Uterus (tissue), 4 donors: Measurements from ENCODE around the gene OST4. TPM values are rescaled to one million over a fixed set of nuclear protein-coding genes. Genes with fewer than 3 reads are reported as not detected.

Experiments
- DNase-seq, 2 donors: peaks; one replicate each; pipeline ENCODE4 v3.0.0-alpha.2; 2019 to 2020
- H3K27ac ChIP-seq, 2 donors: fragments of 200-600 bp; sonication (generic); 1 replicate in 1 of 2; 2 replicates in 1 of 2; pipeline ENCODE4 v1.5.1; 2016 to 2018
- H3K27me3 ChIP-seq, 2 donors: fragments of 200-600 bp; sonication (generic); one replicate each; pipeline ENCODE4 v1.5.1; 2018 to 2019; ENCODE audit warnings: control low read depth in 1 of 2
- H3K36me3 ChIP-seq, 2 donors: fragments of 200-600 bp; sonication (generic); one replicate each; pipeline ENCODE4 v1.5.1; 2019; ENCODE audit warnings: control low read depth in 1 of 2
- H3K4me1 ChIP-seq, 2 donors: fragments of 200-600 bp; sonication (generic); one replicate each; pipeline ENCODE4 v1.5.1; 2018 to 2019; ENCODE audit warnings: control low read depth in 1 of 2
- H3K4me3 ChIP-seq, 2 donors: fragments of 200-600 bp; sonication (generic); 1 replicate in 1 of 2; 2 replicates in 1 of 2; pipeline ENCODE4 v1.5.1; 2018 to 2019; ENCODE audit warnings: mild to moderate bottlenecking in 1 of 2
- H3K9me3 ChIP-seq, 2 donors: fragments of 200-600 bp; sonication (generic); one replicate each; pipeline ENCODE4 v1.5.1; 2019; ENCODE audit warnings: control low read depth in 1 of 2
- POLR2A ChIP-seq, 2 donors: fragments of 450-650 bp; IDR thresholded peaks; one replicate each; pipeline ENCODE4 v1.6.1; 2016; ENCODE audit warnings: antibody characterized with exemption in 2 of 2, mild to moderate bottlenecking in 1 of 2, moderate library complexity in 1 of 2
- intact Hi-C: fragments of 100-400 bp; cut with DNase I; formaldehyde crosslinking; loops from one replicate; pipeline ENCODE4 v1.15.1; 2023; ENCODE audit warnings: low total_unique reads
- total RNA-seq, 4 donors: library from RNA; depleted of rRNA in 3 of 4; stranded (reverse); fragments of >200 nt in 3 of 4; gene quantifications; one replicate each; pipeline versions ENCODE4 v1.1.0 to v1.2.4, GENCODE V29; 2014 to 2023
- TF ChIP-seq, protein P1 (sequence below), 4 experiments: fragments of 200-600 bp in 2 of 4; fragments of 450-650 bp in 2 of 4; sonication (generic) in 2 of 4; IDR thresholded peaks; one replicate each; pipeline ENCODE4 v1.5.1; 2016 to 2019; ENCODE audit warnings: antibody characterized with exemption in 4 of 4, mild to moderate bottlenecking in 2 of 4, moderate library complexity in 1 of 4
- donor health status: DM: yes; HTN: yes; CAD: no.

Gene OST4
- total RNA-seq, 4 donors from 2014 or later, result 76.3 to 387 (median 237) TPM

DNA sequence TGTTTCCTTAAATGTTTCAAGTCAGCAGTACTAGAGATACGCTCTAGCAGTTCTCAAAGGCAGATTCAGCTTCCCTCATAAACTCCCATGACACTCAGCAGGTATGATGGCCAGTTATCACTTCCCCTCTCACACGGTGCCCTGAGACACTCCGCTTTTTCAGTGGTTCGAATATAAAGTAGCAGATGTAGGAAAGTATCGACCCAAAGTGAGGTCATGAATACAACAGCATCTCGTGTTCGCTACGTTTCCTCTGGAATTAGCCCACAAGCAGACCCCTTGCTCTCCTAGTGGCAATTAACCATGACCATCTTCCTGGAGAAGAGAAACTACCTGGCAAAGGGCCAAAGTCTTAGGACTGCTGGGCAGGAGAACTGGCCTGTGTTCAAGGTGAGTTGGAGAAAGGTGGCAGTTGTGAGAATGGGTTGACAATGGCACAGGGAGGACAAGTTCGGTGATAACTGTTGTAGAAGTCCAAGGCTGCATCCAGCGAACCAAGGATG, 29.2 kb downstream of the OST4 start:
- no peaks in the 10 kb centered on the region for H3K4me1 ChIP-seq
- no peak overlapping the region for H3K4me3 ChIP-seq
- no peak for TF ChIP-seq POLR2A (IDR thresholded peaks at IDR 0.05)
- TF ChIP-seq, protein P1, sequence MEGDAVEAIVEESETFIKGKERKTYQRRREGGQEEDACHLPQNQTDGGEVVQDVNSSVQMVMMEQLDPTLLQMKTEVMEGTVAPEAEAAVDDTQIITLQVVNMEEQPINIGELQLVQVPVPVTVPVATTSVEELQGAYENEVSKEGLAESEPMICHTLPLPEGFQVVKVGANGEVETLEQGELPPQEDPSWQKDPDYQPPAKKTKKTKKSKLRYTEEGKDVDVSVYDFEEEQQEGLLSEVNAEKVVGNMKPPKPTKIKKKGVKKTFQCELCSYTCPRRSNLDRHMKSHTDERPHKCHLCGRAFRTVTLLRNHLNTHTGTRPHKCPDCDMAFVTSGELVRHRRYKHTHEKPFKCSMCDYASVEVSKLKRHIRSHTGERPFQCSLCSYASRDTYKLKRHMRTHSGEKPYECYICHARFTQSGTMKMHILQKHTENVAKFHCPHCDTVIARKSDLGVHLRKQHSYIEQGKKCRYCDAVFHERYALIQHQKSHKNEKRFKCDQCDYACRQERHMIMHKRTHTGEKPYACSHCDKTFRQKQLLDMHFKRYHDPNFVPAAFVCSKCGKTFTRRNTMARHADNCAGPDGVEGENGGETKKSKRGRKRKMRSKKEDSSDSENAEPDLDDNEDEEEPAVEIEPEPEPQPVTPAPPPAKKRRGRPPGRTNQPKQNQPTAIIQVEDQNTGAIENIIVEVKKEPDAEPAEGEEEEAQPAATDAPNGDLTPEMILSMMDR (IDR thresholded peaks at IDR 0.05), result no peak
- H3K27me3 ChIP-seq, result no peaks in the 10 kb centered on the region
- no peak for DNase-seq
- H3K27ac ChIP-seq, result peak overlapping the region; percentile 14 to 22
- H3K9me3 ChIP-seq, result no peaks in the 10 kb centered on the region
- H3K36me3 ChIP-seq, result no peaks in the 10 kb centered on the region
- intact Hi-C loops, result no loop called here

DNA sequence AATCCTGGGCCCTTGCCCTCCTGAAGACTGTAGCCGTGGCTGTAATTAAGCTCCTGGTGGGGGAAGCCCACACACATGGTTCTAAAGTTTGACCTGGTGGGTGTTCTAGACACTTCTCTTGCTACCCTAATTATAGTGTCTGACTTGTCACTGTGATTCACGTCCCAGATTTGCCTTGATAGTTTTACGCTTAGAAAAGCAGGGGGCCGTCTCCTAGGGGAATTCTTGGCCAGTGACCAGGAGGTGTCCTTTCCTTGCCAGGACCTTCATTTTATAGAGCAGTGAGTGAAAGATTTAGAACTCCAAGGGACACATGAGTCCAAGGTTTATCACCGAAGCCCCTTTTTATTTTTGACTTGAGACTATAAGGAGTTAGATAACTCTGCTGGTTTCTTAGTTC, 29.7 kb downstream of the OST4 start:
- no peak for TF ChIP-seq POLR2A (IDR thresholded peaks at IDR 0.05)
- TF ChIP-seq, protein P1 (IDR thresholded peaks at IDR 0.05), result no peak
- H3K4me3 ChIP-seq, result no peak overlapping the region
- H3K4me1 ChIP-seq, result no peaks in the 10 kb centered on the region
- H3K9me3 ChIP-seq, result no peaks in the 10 kb centered on the region
- no peaks in the 10 kb centered on the region for H3K27me3 ChIP-seq
- no peaks in the 10 kb centered on the region for H3K36me3 ChIP-seq
- peak overlapping the region; percentile 14 to 22 for H3K27ac ChIP-seq
- intact Hi-C loops, result no loop called here
- DNase-seq, result no peak

DNA sequence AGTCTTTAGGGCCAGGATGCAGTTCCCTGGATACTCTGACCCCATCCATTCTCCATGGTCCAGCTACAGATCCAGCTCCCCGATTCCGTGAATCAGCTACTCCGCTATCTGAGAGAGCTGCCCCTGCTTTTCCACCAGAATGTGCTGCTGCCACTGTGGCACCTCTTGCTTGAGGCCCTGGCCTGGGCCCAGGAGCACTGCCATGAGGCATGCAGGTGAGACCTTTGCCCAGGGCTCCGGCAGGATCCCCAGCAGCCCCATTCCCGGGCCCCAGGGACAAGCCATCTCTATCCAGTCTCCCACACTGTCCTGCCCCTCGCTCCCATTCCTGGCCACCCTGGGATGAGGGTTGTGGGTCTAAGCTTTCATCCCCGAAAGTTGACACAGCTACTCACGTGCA, 31.2 kb downstream of the OST4 start:
- H3K4me1 ChIP-seq, result no peaks in the 10 kb centered on the region
- H3K27me3 ChIP-seq, result no peaks in the 10 kb centered on the region
- DNase-seq, result no peak
- H3K4me3 ChIP-seq, result no peak overlapping the region
- no peak for TF ChIP-seq POLR2A (IDR thresholded peaks at IDR 0.05)
- TF ChIP-seq, protein P1 (IDR thresholded peaks at IDR 0.05), result no peak
- H3K27ac ChIP-seq, result no peak overlapping the region
- H3K36me3 ChIP-seq, result no peaks in the 10 kb centered on the region
- H3K9me3 ChIP-seq, result no peaks in the 10 kb centered on the region
- intact Hi-C loops, result no loop called here

DNA sequence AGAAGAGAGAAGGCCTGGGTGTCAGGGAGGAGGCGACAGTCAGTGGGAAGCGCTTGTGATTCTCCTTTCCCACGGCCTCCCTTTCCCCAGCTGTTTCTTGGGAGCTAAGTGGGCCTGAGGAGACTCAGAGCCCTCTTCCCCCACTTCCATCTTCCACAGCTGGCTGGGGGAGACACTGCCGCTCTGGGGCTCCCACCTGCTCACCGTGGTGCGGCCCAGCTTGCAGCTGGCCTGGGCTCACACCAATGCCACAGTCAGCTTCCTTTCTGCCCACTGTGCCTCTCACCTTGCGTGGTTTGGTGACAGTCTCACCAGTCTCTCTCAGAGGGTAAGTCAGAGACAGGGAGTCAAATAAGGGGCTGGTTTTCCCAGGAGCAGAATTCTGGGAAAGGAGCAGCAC, 31.6 kb downstream of the OST4 start:
- H3K27ac ChIP-seq, result no peak overlapping the region
- no peaks in the 10 kb centered on the region for H3K36me3 ChIP-seq
- H3K9me3 ChIP-seq, result no peaks in the 10 kb centered on the region
- no peak overlapping the region for H3K4me3 ChIP-seq
- no peak for DNase-seq
- intact Hi-C loops, result no loop called here
- peaks cover 0 to under 1% of the 10 kb centered on the region in 2 donors for H3K4me1 ChIP-seq
- no peak for TF ChIP-seq POLR2A (IDR thresholded peaks at IDR 0.05)
- TF ChIP-seq, protein P1 (IDR thresholded peaks at IDR 0.05), result no peak
- no peaks in the 10 kb centered on the region for H3K27me3 ChIP-seq

DNA sequence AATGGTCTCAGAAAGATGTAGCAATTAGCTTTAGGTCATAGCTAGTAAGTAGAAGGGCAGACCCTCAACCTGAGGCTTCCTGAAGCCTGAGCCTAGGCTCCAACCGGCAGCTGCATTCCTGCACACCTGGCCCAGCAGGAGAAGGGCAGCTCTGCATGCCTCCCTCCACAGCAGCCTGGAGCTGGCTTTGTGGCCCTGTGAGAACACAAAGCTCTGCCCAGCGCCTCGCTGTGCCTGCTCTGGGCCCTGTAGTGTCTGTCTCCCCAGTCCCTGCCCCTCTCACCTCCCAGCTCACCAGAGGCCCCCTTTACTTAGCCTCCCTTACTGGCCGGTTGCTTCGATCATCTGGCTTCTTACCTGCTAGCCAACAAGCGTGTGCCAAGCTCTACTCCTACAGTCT, 32.0 kb downstream of the OST4 start:
- intact Hi-C loops, result no loop called here
- H3K27ac ChIP-seq, result no peak overlapping the region
- H3K36me3 ChIP-seq, result no peaks in the 10 kb centered on the region
- no peak overlapping the region for H3K4me3 ChIP-seq
- no peak for DNase-seq
- TF ChIP-seq POLR2A (IDR thresholded peaks at IDR 0.05), result no peak
- peaks cover 0 to 4% of the 10 kb centered on the region in 2 donors for H3K4me1 ChIP-seq
- no peaks in the 10 kb centered on the region for H3K9me3 ChIP-seq
- no peaks in the 10 kb centered on the region for H3K27me3 ChIP-seq
